ENCODE measurements around the gene ZXDA.

Gene ZXDA

GRCh38 chrX:57901466-57901865, 8.8 kb downstream of the ZXDA start:
- Histone ChIP-seq H3K9me3 (ENCODE audit: control insufficient read depth, low read length) (peaks cover under 1% of the 10 kb centered on the region), H3K9ac (ENCODE audit: low read length) (peak overlapping the region; percentile 39)

GRCh38 chrX:57900975-57901374, 9.3 kb downstream of the ZXDA start:
- Histone ChIP-seq H3K18ac (ENCODE audit: low read depth in 1 of 2, low read length in 2 of 2) (no peak overlapping the region), H3K79me1 (replicated peaks; ENCODE audit: low read length, poor library complexity, severe bottlenecking) (no peaks in the 10 kb centered on the region), H3K36me3 (ENCODE audit: control insufficient read depth in 1 of 2, insufficient read depth in 2 of 2, low read depth in 1 of 2, low read length in 2 of 2) (no peaks in the 10 kb centered on the region), H3K23ac (ENCODE audit: low read length in 2 of 2) (no peak overlapping the region), H4K8ac (ENCODE audit: low read length) (no peak overlapping the region), H3K27ac (ENCODE audit: low read length, poor library complexity, severe bottlenecking) (no peak overlapping the region), H3K4me1 (ENCODE audit: control insufficient read depth, insufficient read depth, low read depth, low read length) (no peaks in the 10 kb centered on the region), H3K14ac (ENCODE audit: low read length in 2 of 2) (no peak overlapping the region), H3K4me3 (ENCODE audit: insufficient read depth in 1 of 2, low read depth in 1 of 2, low read length in 2 of 2) (peak overlapping the region in 1 of 2 experiments; percentile 3), H3K4ac (ENCODE audit: low read depth in 1 of 2, low read length in 2 of 2) (no peak overlapping the region), H3K9ac (ENCODE audit: low read length) (peak overlapping the region; percentile 39), H2BK12ac (ENCODE audit: low read length in 2 of 2) (no peak overlapping the region), H3K9me3 (ENCODE audit: control insufficient read depth, low read length) (peaks cover 5% of the 10 kb centered on the region), H2BK120ac (ENCODE audit: low read depth, low read length) (no peak overlapping the region), H2BK15ac (ENCODE audit: low read depth, poor library complexity, severe bottlenecking) (no peak overlapping the region), H2AK5ac (ENCODE audit: low read length, severe bottlenecking) (no peak overlapping the region), H3K4me2 (ENCODE audit: low read length, poor library complexity, severe bottlenecking) (no peak overlapping the region), H2BK5ac (ENCODE audit: low read depth, low read length, poor library complexity, severe bottlenecking) (no peak overlapping the region), H4K91ac (ENCODE audit: low read length) (no peak overlapping the region), H2AFZ (ENCODE audit: low read depth, low read length) (no peak overlapping the region), H3K27me3 (ENCODE audit: control insufficient read depth in 1 of 2, insufficient read depth in 1 of 2, low read length in 2 of 2) (no peaks in the 10 kb centered on the region)
- 87% methylated on average over 2 of the region's 4 CpGs for WGBS
- no peak for DNase-seq

More at GRCh38 chrX:57901466-57901865, 8.8 kb downstream of the ZXDA start:
- Histone ChIP-seq H2BK15ac (ENCODE audit: low read depth, poor library complexity, severe bottlenecking) (no peak overlapping the region), H3K27me3 (ENCODE audit: control insufficient read depth in 1 of 2, insufficient read depth in 1 of 2, low read length in 2 of 2) (no peaks in the 10 kb centered on the region), H3K4me2 (ENCODE audit: low read length, poor library complexity, severe bottlenecking) (no peak overlapping the region), H2AFZ (ENCODE audit: low read depth, low read length) (no peak overlapping the region), H3K4me1 (ENCODE audit: control insufficient read depth, insufficient read depth, low read depth, low read length) (no peaks in the 10 kb centered on the region), H2AK5ac (ENCODE audit: low read length, severe bottlenecking) (no peak overlapping the region), H3K14ac (ENCODE audit: low read length in 2 of 2) (no peak overlapping the region), H2BK120ac (ENCODE audit: low read depth, low read length) (no peak overlapping the region), H2BK5ac (ENCODE audit: low read depth, low read length, poor library complexity, severe bottlenecking) (no peak overlapping the region), H4K91ac (ENCODE audit: low read length) (no peak overlapping the region), H2BK12ac (ENCODE audit: low read length in 2 of 2) (no peak overlapping the region), H3K27ac (ENCODE audit: low read length, poor library complexity, severe bottlenecking) (no peak overlapping the region), H3K23ac (ENCODE audit: low read length in 2 of 2) (no peak overlapping the region), H4K8ac (ENCODE audit: low read length) (no peak overlapping the region), H3K4me3 (ENCODE audit: insufficient read depth in 1 of 2, low read depth in 1 of 2, low read length in 2 of 2) (no peak overlapping the region), H3K36me3 (ENCODE audit: control insufficient read depth in 1 of 2, insufficient read depth in 2 of 2, low read depth in 1 of 2, low read length in 2 of 2) (no peaks in the 10 kb centered on the region), H3K4ac (ENCODE audit: low read depth in 1 of 2, low read length in 2 of 2) (no peak overlapping the region), H3K18ac (ENCODE audit: low read depth in 1 of 2, low read length in 2 of 2) (no peak overlapping the region), H3K79me1 (replicated peaks; ENCODE audit: low read length, poor library complexity, severe bottlenecking) (no peaks in the 10 kb centered on the region)
- no CpG with 5 or more reads among the region's 1 CpG for WGBS
- no peak for DNase-seq

GRCh38 chrX:57899906-57900305, 10.4 kb downstream of the ZXDA start:
- no peak overlapping the region for H2AK5ac ChIP-seq (ENCODE audit: low read length, severe bottlenecking)
- no peak overlapping the region for H3K14ac ChIP-seq (ENCODE audit: low read length in 2 of 2)
- no peak overlapping the region for H3K4me2 ChIP-seq (ENCODE audit: low read length, poor library complexity, severe bottlenecking)
- H4K91ac ChIP-seq (ENCODE audit: low read length), result no peak overlapping the region
- H3K9me3 ChIP-seq (ENCODE audit: control insufficient read depth, low read length), result peaks cover 8% of the 10 kb centered on the region
- no peak overlapping the region for H2BK15ac ChIP-seq (ENCODE audit: low read depth, poor library complexity, severe bottlenecking)
- H3K4me1 ChIP-seq (ENCODE audit: control insufficient read depth, insufficient read depth, low read depth, low read length), result no peaks in the 10 kb centered on the region
- H3K9ac ChIP-seq (ENCODE audit: low read length), result no peak overlapping the region
- no peak overlapping the region for H3K4ac ChIP-seq (ENCODE audit: low read depth in 1 of 2, low read length in 2 of 2)
- no peak overlapping the region for H2BK120ac ChIP-seq (ENCODE audit: low read depth, low read length)
- H3K23ac ChIP-seq (ENCODE audit: low read length in 2 of 2), result no peak overlapping the region
- H3K27ac ChIP-seq (ENCODE audit: low read length, poor library complexity, severe bottlenecking), result no peak overlapping the region
- H3K79me1 ChIP-seq (replicated peaks; ENCODE audit: low read length, poor library complexity, severe bottlenecking), result no peaks in the 10 kb centered on the region
- H3K27me3 ChIP-seq (ENCODE audit: control insufficient read depth in 1 of 2, insufficient read depth in 1 of 2, low read length in 2 of 2), result no peaks in the 10 kb centered on the region
- no peaks in the 10 kb centered on the region for H3K36me3 ChIP-seq (ENCODE audit: control insufficient read depth in 1 of 2, insufficient read depth in 2 of 2, low read depth in 1 of 2, low read length in 2 of 2)
- no peak overlapping the region for H2BK12ac ChIP-seq (ENCODE audit: low read length in 2 of 2)
- H3K4me3 ChIP-seq (ENCODE audit: insufficient read depth in 1 of 2, low read depth in 1 of 2, low read length in 2 of 2), result no peak overlapping the region
- no peak overlapping the region for H4K8ac ChIP-seq (ENCODE audit: low read length)
- no peak overlapping the region for H2AFZ ChIP-seq (ENCODE audit: low read depth, low read length)
- no peak overlapping the region for H2BK5ac ChIP-seq (ENCODE audit: low read depth, low read length, poor library complexity, severe bottlenecking)
- H3K18ac ChIP-seq (ENCODE audit: low read depth in 1 of 2, low read length in 2 of 2), result no peak overlapping the region
- DNase-seq, result no peak

- Histone ChIP-seq H3K4ac (ENCODE audit: low read depth in 1 of 2, low read length in 2 of 2) (no peak overlapping the region), H2AK5ac (ENCODE audit: low read length, severe bottlenecking) (no peak overlapping the region), H3K9ac (ENCODE audit: low read length) (no peak overlapping the region), H3K9me3 (ENCODE audit: control insufficient read depth, low read length) (peaks cover 8% of the 10 kb centered on the region), H3K4me2 (ENCODE audit: low read length, poor library complexity, severe bottlenecking) (no peak overlapping the region), H3K36me3 (ENCODE audit: control insufficient read depth in 1 of 2, insufficient read depth in 2 of 2, low read depth in 1 of 2, low read length in 2 of 2) (no peaks in the 10 kb centered on the region), H2AFZ (ENCODE audit: low read depth, low read length) (no peak overlapping the region), H3K18ac (ENCODE audit: low read depth in 1 of 2, low read length in 2 of 2) (no peak overlapping the region), H3K4me3 (ENCODE audit: insufficient read depth in 1 of 2, low read depth in 1 of 2, low read length in 2 of 2) (no peak overlapping the region), H3K4me1 (ENCODE audit: control insufficient read depth, insufficient read depth, low read depth, low read length) (no peaks in the 10 kb centered on the region), H4K8ac (ENCODE audit: low read length) (no peak overlapping the region), H2BK15ac (ENCODE audit: low read depth, poor library complexity, severe bottlenecking) (no peak overlapping the region), H2BK5ac (ENCODE audit: low read depth, low read length, poor library complexity, severe bottlenecking) (no peak overlapping the region), H3K27me3 (ENCODE audit: control insufficient read depth in 1 of 2, insufficient read depth in 1 of 2, low read length in 2 of 2) (no peaks in the 10 kb centered on the region), H3K23ac (ENCODE audit: low read length in 2 of 2) (no peak overlapping the region), H3K27ac (ENCODE audit: low read length, poor library complexity, severe bottlenecking) (no peak overlapping the region), H3K79me1 (replicated peaks; ENCODE audit: low read length, poor library complexity, severe bottlenecking) (no peaks in the 10 kb centered on the region), H2BK12ac (ENCODE audit: low read length in 2 of 2) (no peak overlapping the region), H4K91ac (ENCODE audit: low read length) (no peak overlapping the region), H3K14ac (ENCODE audit: low read length in 2 of 2) (no peak overlapping the region), H2BK120ac (ENCODE audit: low read depth, low read length) (no peak overlapping the region)
- DNase-seq, result no peak
- no CpG with 5 or more reads among the region's 1 CpG for WGBS
Measured at GRCh38 chrX:57899064-57899463, 11.2 kb downstream of the ZXDA start.

All from mesenchymal stem cell (in vitro differentiated cells and primary cell).